Epithelial cell of proximal tubule (primary cell): Measurements from ENCODE around the gene MYZAP. TPM values are rescaled to one million over a fixed set of nuclear protein-coding genes. Genes with fewer than 3 reads are reported as not detected.

Experiments
- DNase-seq: peaks from one replicate; pipeline ENCODE4 v3.0.0-alpha.2; 2011; ENCODE audit warnings: low read depth
- H3K4me3 ChIP-seq: 2 replicates; pipeline ENCODE4 v1.5.1; 2011; ENCODE audit warnings: low read depth, mild to moderate bottlenecking, low read length
- CTCF ChIP-seq: conservative IDR thresholded peaks from 2 replicates; pipeline ENCODE4 v1.5.1; 2012; ENCODE audit warnings: low read depth, mild to moderate bottlenecking, low read length
- total RNA-seq: library from RNA; depleted of rRNA; stranded (reverse); fragments of >200 nt; gene quantifications from 2 replicates; pipeline ENCODE4 v1.2.3, GENCODE V29; 2015

Gene MYZAP
- total RNA-seq, 1 donor from 2014 or later = 0.06 TPM

GRCh38 chr15:57580866-57581265 is 10.8 kb upstream of the MYZAP start:
- no peak overlapping the region for H3K4me3 ChIP-seq
- DNase-seq = no peak
- no peak for TF ChIP-seq CTCF

GRCh38 chr15:57582090-57582489 is 9.6 kb upstream of the MYZAP start:
- DNase-seq = no peak
- no peak overlapping the region for H3K4me3 ChIP-seq
- TF ChIP-seq CTCF = no peak

GRCh38 chr15:57583282-57583681 is 8.4 kb upstream of the MYZAP start:
- no peak for TF ChIP-seq CTCF
- no peak for DNase-seq
- H3K4me3 ChIP-seq = no peak overlapping the region

GRCh38 chr15:57583720-57584119 is 8.0 kb upstream of the MYZAP start:
- no peak for DNase-seq
- H3K4me3 ChIP-seq = no peak overlapping the region
- TF ChIP-seq CTCF = no peak

- no peak overlapping the region for H3K4me3 ChIP-seq
- no peak for TF ChIP-seq CTCF
- no peak for DNase-seq
Observed at GRCh38 chr15:57586661-57587424, 4.9 kb upstream of the MYZAP start.

- TF ChIP-seq CTCF = no peak
- H3K4me3 ChIP-seq = no peak overlapping the region
- no peak for DNase-seq
Observed at GRCh38 chr15:57589281-57589680, 2.4 kb upstream of the MYZAP start.

- TF ChIP-seq CTCF = no peak
- no peak for DNase-seq
- no peak overlapping the region for H3K4me3 ChIP-seq
Observed at GRCh38 chr15:57589754-57590153, 1.9 kb upstream of the MYZAP start.
